Tongue (tissue), 2 donors: ENCODE measurements around the gene PLPP6. TPM values are rescaled to one million over a fixed set of nuclear protein-coding genes. Genes with fewer than 3 reads are reported as not detected.
"Not testable (repeated sequence)": the region's sequence is repeated elsewhere in the genome, so short reads cannot be mapped to it uniquely, and the experiment has no call there.

Experiments
- DNase-seq: peaks from one replicate; pipeline ENCODE4 v3.0.0-alpha.2; 2015
- total RNA-seq: library from RNA; depleted of rRNA; stranded (reverse); fragments of >200 nt; gene quantifications from one replicate; pipeline ENCODE4 v1.2.3, GENCODE V29; 2014

Gene PLPP6
- total RNA-seq, result 5.5 TPM

- peak; percentile 91 for DNase-seq
Observed at GRCh38 chr9:4662108-4662988, at the start of gene PLPP6. Gene PLPP6 (plus strand): TSS chr9:4662294. CDS start chr9:4662376, 82 bp downstream.

- no peak for DNase-seq
Observed at GRCh38 chr9:4614627-4615026, 47.5 kb upstream of the PLPP6 start.

GRCh38 chr9:4615251-4615650, 46.8 kb upstream of the PLPP6 start:
- DNase-seq, result no peak

- DNase-seq, result no peak
Observed at GRCh38 chr9:4615778-4616177, 46.3 kb upstream of the PLPP6 start.

DNA sequence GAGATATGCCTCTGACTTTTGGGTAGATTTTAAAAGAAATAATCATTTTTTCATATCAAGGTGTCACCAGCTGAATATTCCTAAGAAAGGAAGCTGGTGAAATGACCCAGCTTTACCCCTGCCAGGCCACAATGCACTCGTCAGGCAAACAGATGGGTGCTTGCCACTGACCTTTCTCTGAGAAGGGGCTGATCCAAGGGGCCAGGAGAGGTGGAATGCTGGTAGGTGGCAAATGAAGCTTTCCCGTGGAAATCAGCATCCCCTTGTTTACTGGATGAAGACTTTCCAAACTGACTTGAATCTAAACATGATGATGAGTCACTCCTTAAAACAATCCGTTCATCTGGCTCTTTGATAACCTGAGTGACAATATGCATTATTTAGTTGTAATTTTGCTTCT, 44.3 kb upstream of the PLPP6 start:
- no peak for DNase-seq

DNA sequence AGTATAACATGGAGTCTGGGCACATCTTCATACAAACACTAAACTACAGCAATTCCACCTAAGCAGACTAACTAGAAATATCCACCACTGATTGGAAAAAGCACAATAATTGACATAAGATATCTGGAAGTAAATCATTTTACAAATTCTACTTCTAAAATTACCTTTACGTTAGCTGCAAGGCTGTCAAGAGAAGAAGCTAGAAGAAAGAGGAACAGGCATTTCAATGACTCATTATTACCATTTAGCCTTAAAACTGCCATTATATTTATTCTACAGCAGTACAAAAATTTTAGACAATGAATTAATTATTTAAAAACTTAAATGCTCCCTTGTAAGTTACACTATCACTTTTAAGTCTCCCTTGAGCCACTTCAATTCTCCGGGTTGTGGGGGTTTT, 43.4 kb upstream of the PLPP6 start:
- DNase-seq, result no peak

DNA sequence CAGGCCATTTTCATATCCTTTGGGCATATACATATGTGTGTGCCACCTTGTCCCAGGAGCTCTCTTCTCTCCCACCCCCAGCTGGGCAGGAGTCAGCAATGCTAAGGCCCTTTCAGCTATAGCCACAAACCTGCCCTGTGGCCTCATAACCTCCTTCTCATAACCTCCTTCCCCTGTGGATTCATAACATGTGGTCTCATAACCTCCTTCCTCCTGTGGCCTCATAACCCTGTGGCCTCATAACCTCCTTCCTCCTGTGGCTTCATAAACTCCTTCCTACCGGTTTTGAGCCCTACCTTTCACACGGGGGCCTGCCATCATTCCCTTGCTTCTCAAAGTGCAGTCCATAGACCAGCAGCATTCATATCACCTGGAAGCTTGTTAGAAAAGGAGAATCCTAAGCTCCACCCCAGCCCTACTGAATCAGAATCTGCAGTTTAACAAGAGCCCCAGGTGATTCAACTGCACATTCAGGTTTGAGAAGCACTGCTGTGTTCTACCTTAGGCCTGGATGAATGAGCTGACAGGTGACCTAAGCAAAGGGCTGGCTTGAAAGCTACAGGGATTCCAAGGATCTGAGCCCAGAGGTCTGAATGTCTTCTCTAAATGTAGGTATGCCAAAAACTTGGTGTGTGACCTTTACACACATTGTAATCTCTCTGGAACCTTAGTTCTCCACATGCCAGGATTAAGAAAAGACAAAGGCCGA, 41.9 kb upstream of the PLPP6 start:
- DNase-seq, result no peak

GRCh38 chr9:4620881-4621555, 41.1 kb upstream of the PLPP6 start:
- no peak for DNase-seq

DNA sequence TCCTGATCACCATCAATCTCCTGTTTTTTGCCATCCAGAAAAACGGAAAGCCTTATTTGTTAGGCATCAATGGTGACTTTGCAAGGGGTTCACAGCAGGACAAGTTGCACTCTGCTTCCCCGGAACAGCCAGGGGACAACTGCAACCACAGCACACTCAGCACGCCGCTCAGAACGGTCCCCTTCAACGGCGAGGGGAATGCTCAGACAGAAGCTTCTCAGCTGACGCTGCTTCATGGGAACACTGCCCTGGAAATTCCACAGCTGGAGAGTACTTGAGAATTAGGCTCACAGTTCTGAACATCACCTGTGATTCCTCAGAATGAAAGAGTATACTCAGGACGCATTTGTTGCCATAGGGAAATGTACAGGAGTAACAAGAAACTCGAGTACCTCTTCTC, 40.1 kb upstream of the PLPP6 start:
- DNase-seq, result peak; percentile 8

DNA sequence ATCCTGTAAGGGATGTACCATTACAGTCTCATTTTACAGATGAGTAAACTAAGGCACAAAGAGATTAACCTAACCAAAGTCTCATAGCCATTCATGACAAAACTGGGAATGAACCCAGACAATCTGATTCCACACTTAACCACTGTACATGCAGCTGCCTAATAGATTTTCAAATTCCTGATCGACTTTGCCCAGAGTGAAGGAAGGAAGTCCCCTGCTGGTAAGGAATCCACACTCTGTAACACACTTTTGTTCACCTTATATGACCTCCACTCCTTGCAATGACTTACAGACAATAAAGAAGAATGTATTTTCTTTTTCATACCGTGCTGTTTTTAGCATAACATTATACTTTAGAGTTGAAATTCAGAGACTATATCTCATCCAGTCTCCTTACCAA, 31.3 kb upstream of the PLPP6 start:
- no peak for DNase-seq

DNA sequence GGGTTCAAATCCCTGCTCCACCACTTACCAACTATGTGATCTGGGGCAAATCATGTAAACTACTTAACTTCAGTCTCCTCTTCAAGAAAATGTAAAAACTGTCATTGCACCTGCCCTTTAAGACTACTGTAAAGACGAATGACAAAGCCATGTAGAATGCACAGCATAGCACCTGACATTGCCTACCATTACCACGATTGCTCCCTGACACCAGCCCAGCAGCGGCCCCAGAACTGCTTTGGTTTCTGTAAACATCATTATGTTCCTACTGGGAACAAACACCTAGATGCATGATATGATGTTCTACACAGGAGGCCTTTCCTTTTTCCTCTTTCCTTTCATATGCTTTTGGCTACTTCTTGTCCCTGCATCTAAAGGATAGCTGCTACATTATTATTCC, 23.1 kb upstream of the PLPP6 start:
- no peak for DNase-seq

DNA sequence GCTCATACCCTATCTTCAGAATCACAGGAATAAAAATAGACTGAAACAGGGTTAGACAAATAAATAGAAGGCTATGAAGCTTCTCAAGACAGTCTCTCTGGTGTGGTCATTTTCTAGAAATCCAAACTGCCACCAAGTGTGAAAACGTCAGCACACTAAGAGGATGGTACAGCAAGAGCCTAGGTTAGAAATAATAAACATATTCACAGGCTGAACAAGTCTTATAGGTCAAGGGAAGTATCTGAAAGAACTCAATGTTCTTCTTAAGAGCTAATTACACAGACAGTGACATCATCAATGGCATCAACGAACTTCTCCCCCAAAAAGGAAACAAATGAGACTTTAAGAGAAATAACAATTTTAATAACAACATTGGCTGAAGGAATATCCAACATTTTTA, 22.7 kb upstream of the PLPP6 start:
- DNase-seq, result no peak

GRCh38 chr9:4640027-4640426, 22.1 kb upstream of the PLPP6 start:
- peak; percentile 43 for DNase-seq

DNA sequence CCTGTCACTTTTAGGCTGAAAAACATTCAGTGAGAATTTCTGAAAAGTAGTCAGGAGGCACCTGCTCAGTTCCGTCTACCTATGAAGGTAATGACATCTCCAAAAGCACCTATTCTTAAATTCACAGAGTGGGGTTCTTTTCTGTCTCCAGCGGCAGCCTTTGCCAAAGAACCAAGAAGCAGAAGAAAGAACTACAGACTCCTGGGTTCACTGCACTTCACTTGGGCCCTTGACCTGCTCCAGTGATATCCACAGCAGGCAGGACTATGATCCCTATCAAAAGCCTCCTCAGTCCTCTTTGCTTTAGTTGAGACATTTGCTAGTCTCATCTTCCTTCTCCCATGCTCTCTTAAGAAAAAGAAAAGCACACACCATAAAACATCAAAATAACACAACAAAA, 19.7 kb upstream of the PLPP6 start:
- no peak for DNase-seq

- no peak for DNase-seq
Observed at GRCh38 chr9:4654084-4654483, 8.0 kb upstream of the PLPP6 start.

DNA sequence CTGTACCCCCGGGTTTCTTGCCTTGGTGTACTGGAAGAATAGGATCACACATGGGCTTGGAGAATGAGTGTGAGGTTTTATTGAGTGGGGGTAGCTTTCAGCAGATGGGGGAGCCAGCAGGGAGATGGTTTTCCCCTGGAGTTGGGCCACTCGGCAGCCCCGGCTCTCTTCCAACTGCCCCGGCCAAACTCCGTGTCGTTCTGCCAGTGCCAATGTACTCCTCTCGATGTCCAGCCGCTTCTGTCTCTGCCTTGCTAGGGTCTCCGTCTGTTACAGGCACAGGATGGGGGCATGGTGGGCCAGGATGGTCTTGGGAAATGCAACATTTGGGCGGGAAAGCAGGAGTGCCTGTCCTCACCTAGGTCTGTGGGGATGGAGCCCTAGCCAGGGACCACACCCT, 7.6 kb upstream of the PLPP6 start:
- no peak for DNase-seq

GRCh38 chr9:4656196-4656595, 5.9 kb upstream of the PLPP6 start:
- DNase-seq, result not testable (repeated sequence)

GRCh38 chr9:4656621-4657020, 5.5 kb upstream of the PLPP6 start:
- DNase-seq, result no peak

- DNase-seq, result no peak
Observed at GRCh38 chr9:4657426-4658159, 4.5 kb upstream of the PLPP6 start.

- DNase-seq, result not testable (repeated sequence)
Observed at GRCh38 chr9:4660665-4661064, 1.4 kb upstream of the PLPP6 start.

GRCh38 chr9:4661165-4661564, 929 bp upstream of the PLPP6 start:
- DNase-seq, result no peak

DNA sequence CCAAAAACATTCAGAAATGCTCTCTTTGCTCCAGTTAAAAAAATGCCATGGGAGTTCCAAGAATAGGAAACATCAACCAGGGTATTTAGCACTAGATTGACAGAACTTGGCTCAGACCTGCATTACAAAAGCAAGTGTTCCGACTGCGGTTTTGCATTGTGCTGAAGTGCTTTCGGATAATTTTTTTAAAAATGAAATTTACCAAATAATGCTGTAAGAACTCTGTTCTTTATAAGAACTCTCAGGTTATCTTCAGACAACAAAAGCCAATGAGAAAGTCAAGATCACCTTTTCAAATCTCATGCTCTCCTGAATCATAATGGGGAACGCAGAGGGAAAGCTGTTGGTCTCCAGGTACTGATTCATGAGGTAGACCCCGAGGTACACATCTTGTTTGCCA, 483 bp upstream of the PLPP6 start:
- no peak for DNase-seq
